Suprapubic skin (tissue), 4 donors: ENCODE data around the gene SPEG.

ENCODE experiments used
- POLR2A ChIP-seq, 2 donors: fragments of 450-650 bp; IDR thresholded peaks; one replicate each; pipeline ENCODE4 v1.6.1; 2017; ENCODE audit warnings: antibody characterized with exemption in 2 of 2, mild to moderate bottlenecking in 2 of 2, moderate library complexity in 2 of 2
- POLR2AphosphoS5 ChIP-seq, 3 donors: sonication (generic); formaldehyde crosslinking; IDR thresholded peaks; one replicate each; pipeline ENCODE4 v1.6.1; 2017; ENCODE audit warnings: antibody characterized with exemption in 3 of 3

- TF ChIP-seq POLR2AphosphoS5 (IDR thresholded peaks at IDR 0.05) (no peak), POLR2A (IDR thresholded peaks at IDR 0.05) (no peak)
Measured at GRCh38 chr2:219519526-219519916, 84.9 kb downstream of the SPEG start.
